Kidney (tissue), 14 donors: ENCODE data around the gene VAV2. TPM values are rescaled to one million over a fixed set of nuclear protein-coding genes. Genes with fewer than 3 reads are reported as not detected.

Experiments
- DNase-seq, 5 donors: peaks; one replicate each; pipeline ENCODE4 v3.0.0-alpha.2; 2013 to 2020
- FAIRE-seq: peaks from 2 replicates; lab custom pipeline; 2012; peaks lifted over from hg19 to GRCh38; lab: Jason Lieb, UNC
- H3K27ac ChIP-seq, 2 donors: one replicate each; pipeline ENCODE4 v1.7.0; 2013; ENCODE audit warnings: low read depth in 2 of 2, low read length in 2 of 2, inconsistent platforms in 1 of 2
- H3K27me3 ChIP-seq: one replicate; pipeline ENCODE4 v1.7.1; 2013; ENCODE audit warnings: low read length, inconsistent platforms; ENCODE audit not compliant: control insufficient read depth, insufficient read depth
- H3K36me3 ChIP-seq, 3 donors: one replicate each; pipeline versions ENCODE4 v1.7.0 to v1.7.1; 2013; ENCODE audit warnings: low read length in 3 of 3, control low read depth in 1 of 3, inconsistent platforms in 1 of 3; ENCODE audit not compliant: insufficient read depth in 3 of 3, control insufficient read depth in 2 of 3
- H3K4me1 ChIP-seq, 3 donors: one replicate each; pipeline versions ENCODE4 v1.7.0 to v1.7.1; 2013; ENCODE audit warnings: low read length in 3 of 3, inconsistent platforms in 1 of 3, low read depth in 1 of 3; ENCODE audit not compliant: control insufficient read depth in 2 of 3, insufficient read depth in 2 of 3
- H3K4me3 ChIP-seq, 3 donors: one replicate each; pipeline versions ENCODE4 v1.7.0 to v1.8.1; 2013; ENCODE audit warnings: low read length in 3 of 3, control low read depth in 1 of 3, inconsistent platforms in 1 of 3
- H3K9ac ChIP-seq, 3 donors: one replicate each; pipeline versions ENCODE4 v1.7.0 to v1.7.1; 2013; ENCODE audit warnings: low read length in 3 of 3, control low read depth in 1 of 3, inconsistent platforms in 1 of 3
- H3K9me3 ChIP-seq, 3 donors: one replicate each; pipeline versions ENCODE4 v1.7.0 to v1.7.1; 2013; ENCODE audit warnings: low read length in 3 of 3, control low read depth in 1 of 3, inconsistent platforms in 1 of 3; ENCODE audit not compliant: control insufficient read depth in 2 of 3, insufficient read depth in 1 of 3
- intact Hi-C: fragments of 100-400 bp; cut with DNase I; formaldehyde crosslinking; loops from one replicate; pipeline ENCODE4 v1.11.1; 2022
- polyA plus RNA-seq: library from polyadenylated mRNA; stranded (reverse); fragments of 350-450 nt; fragmentation: Illumina TruSeq; extraction: RNeasy Lipid Tissue Mini Kit (QIAGEN cat#74804); gene quantifications from one replicate; pipeline ENCODE4 v1.2.3, GENCODE V29; 2014; ENCODE audit warnings: low read depth, low replicate concordance; ENCODE audit not compliant: insufficient read depth
- total RNA-seq: library from RNA; stranded (reverse); fragmentation: NEBNext Ultra II Directional; extraction: Animal tissue kit (Norgen Biotek cat#: 25700); gene quantifications from one replicate; pipeline ENCODE4 v1.2.1, GENCODE V29; 2021
- TF ChIP-seq, protein P1 (sequence below): IDR thresholded peaks from 3 replicates; pipeline ENCODE4 v1.5.1; 2012; ENCODE audit warnings: mild to moderate bottlenecking, moderate library complexity, borderline replicate concordance; ENCODE audit not compliant: insufficient read depth; ENCODE audit errors: extremely low read depth
- donor health status: control.
- donor health status: control.
- donor health status: control.
- donor health status: control.
- donor health status: control.
- donor health status: DM: yes; HTN: yes; CAD: no.
- donor health status: Normal renal cell carcinoma (clear cell type).

Gene VAV2
- total and polyA plus RNA-seq, 2 donors from 2014 or later: 22.3 to 47.1 TPM

DNA sequence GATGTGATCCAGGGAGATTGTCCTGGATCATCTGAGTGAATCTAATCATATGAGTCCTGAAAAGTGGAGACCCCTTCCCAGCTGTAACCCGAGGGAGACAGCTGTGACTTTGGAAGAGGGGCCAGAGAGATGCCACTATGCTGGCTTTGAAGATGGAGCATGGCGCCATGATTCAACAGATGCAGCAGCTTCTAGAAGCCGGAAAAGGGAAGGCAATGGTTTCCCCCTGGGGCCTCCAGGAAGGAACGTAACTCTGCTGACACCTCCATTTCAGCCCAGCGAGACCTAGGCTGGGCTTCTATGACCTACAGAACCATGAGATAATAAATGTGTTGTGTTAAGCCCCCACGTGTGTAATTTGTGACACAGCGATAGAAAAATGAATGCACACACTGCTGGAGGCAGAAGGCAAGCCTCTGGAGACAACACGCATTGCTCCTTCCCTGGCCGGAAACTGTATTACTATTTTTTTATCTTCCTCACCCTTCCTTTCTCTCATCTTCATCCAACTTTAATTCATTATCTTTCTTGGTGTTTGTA is 237.4 kb downstream of the VAV2 start:
- FAIRE-seq: no peak
- TF ChIP-seq, protein P1, sequence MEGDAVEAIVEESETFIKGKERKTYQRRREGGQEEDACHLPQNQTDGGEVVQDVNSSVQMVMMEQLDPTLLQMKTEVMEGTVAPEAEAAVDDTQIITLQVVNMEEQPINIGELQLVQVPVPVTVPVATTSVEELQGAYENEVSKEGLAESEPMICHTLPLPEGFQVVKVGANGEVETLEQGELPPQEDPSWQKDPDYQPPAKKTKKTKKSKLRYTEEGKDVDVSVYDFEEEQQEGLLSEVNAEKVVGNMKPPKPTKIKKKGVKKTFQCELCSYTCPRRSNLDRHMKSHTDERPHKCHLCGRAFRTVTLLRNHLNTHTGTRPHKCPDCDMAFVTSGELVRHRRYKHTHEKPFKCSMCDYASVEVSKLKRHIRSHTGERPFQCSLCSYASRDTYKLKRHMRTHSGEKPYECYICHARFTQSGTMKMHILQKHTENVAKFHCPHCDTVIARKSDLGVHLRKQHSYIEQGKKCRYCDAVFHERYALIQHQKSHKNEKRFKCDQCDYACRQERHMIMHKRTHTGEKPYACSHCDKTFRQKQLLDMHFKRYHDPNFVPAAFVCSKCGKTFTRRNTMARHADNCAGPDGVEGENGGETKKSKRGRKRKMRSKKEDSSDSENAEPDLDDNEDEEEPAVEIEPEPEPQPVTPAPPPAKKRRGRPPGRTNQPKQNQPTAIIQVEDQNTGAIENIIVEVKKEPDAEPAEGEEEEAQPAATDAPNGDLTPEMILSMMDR: no peak
- Histone ChIP-seq H3K27ac (no peak overlapping the region), H3K27me3 (no peaks in the 10 kb centered on the region), H3K9me3 (no peaks in the 10 kb centered on the region), H3K9ac (no peak overlapping the region), H3K36me3 (no peaks in the 10 kb centered on the region), H3K4me3 (no peak overlapping the region), H3K4me1 (peaks cover 0 to 4% (median 4%) of the 10 kb centered on the region in 3 donors)
- peak in 2 of 5 donors; percentile 7 to 8 for DNase-seq
- intact Hi-C loops: no loop called here

DNA sequence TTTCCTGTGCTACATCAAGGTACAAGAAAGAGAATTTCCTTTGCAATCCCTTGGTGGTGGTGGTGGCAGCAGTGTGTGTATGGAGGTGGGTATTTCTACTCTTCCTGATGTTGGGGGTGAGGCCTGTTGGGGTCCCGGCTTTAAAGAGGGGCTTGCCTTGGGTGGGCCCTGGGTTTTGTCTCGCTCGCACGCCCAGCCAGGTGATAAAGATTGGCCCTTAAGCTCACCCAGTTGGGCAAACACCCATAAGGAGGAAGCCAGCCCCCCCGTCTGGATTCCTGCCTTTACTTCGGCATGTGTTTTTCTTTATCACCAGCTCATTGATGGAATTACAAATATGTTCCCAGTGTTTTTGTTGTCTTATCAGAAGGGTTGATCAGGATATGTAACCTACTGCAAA is 237.9 kb downstream of the VAV2 start:
- Histone ChIP-seq H3K4me3 (no peak overlapping the region), H3K36me3 (no peaks in the 10 kb centered on the region), H3K9me3 (no peaks in the 10 kb centered on the region), H3K4me1 (peaks cover 0 to 4% (median 3%) of the 10 kb centered on the region in 3 donors), H3K27me3 (no peaks in the 10 kb centered on the region), H3K9ac (no peak overlapping the region), H3K27ac (no peak overlapping the region)
- intact Hi-C loops: no loop called here
- DNase-seq (peak in 2 of 5 donors; percentile 18 to 25), FAIRE-seq (no peak)
- TF ChIP-seq, protein P1: no peak

DNA sequence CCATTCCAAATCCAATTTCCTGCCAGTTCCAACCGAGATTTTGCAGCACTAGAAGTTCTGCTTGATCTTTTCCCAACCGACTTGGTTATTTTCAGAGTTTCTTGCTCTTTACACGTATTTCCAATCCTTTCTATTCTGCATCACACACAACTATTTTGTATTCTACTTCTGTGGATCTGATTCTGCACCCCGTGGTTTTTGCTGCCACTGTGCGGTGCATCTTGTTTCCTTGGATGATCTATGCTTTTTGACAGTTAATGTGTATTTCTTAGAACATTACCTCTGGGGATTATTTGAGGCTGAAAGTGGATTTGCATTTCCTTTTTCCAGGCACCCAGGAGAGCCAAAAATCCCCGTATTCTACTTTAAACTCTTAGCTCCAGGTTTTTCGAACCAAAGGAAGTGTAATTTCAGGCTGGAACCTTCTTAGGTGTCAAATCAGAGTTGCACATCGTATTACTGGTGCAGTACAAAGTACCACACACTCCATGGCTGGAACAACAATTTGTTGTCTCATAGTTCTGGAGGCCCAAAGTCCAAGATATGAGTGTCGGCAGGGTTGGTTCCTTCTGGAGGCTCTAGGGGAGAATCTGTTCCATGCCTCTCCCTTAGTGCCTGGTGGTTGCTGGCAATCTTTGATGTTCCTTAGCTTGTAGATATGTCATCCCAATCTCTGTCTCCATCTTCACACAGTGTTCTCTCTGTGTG is 239.2 kb downstream of the VAV2 start:
- no peak for FAIRE-seq
- intact Hi-C loops: no loop called here
- Histone ChIP-seq H3K4me3 (no peak overlapping the region), H3K27me3 (no peaks in the 10 kb centered on the region), H3K4me1 (no peaks in the 10 kb centered on the region), H3K27ac (peak overlapping the region in 1 of 2 donors; percentile 23), H3K9me3 (no peaks in the 10 kb centered on the region), H3K9ac (no peak overlapping the region), H3K36me3 (no peaks in the 10 kb centered on the region)
- TF ChIP-seq, protein P1: no peak
- DNase-seq: no peak
